ENCODE measurements around the gene SLC49A4.
A peak's percentile ranks its signal among the peaks of the same experiment; 100 is the strongest.

SLC49A4 gene

GRCh38 chr3:122787872-122788271, 7.0 kb upstream of the SLC49A4 start:
- Histone ChIP-seq H3K23ac (ENCODE audit: low read length in 2 of 2) (no peak overlapping the region), H3K4me3 (ENCODE audit: insufficient read depth in 1 of 2, low read depth in 1 of 2, low read length in 2 of 2) (no peak overlapping the region), H3K9me3 (ENCODE audit: control insufficient read depth, low read length) (no peaks in the 10 kb centered on the region), H3K18ac (ENCODE audit: low read depth in 1 of 2, low read length in 2 of 2) (no peak overlapping the region), H2AK5ac (ENCODE audit: low read length, severe bottlenecking) (no peak overlapping the region), H3K14ac (ENCODE audit: low read length in 2 of 2) (no peak overlapping the region), H3K9ac (ENCODE audit: low read length) (no peak overlapping the region), H3K27ac (ENCODE audit: low read length, poor library complexity, severe bottlenecking) (no peak overlapping the region), H3K4ac (ENCODE audit: low read depth in 1 of 2, low read length in 2 of 2) (no peak overlapping the region), H3K79me1 (replicated peaks; ENCODE audit: low read length, poor library complexity, severe bottlenecking) (peaks cover 14% of the 10 kb centered on the region), H2BK120ac (ENCODE audit: low read depth, low read length) (no peak overlapping the region), H3K4me1 (ENCODE audit: control insufficient read depth, insufficient read depth, low read depth, low read length) (no peaks in the 10 kb centered on the region), H3K27me3 (ENCODE audit: control insufficient read depth in 1 of 2, insufficient read depth in 1 of 2, low read length in 2 of 2) (no peaks in the 10 kb centered on the region), H2AFZ (ENCODE audit: low read depth, low read length) (no peak overlapping the region), H4K8ac (ENCODE audit: low read length) (no peak overlapping the region), H3K36me3 (ENCODE audit: control insufficient read depth in 1 of 2, insufficient read depth in 2 of 2, low read depth in 1 of 2, low read length in 2 of 2) (no peaks in the 10 kb centered on the region), H2BK12ac (ENCODE audit: low read length in 2 of 2) (no peak overlapping the region), H4K91ac (ENCODE audit: low read length) (no peak overlapping the region), H3K4me2 (ENCODE audit: low read length, poor library complexity, severe bottlenecking) (no peak overlapping the region), H2BK5ac (ENCODE audit: low read depth, low read length, poor library complexity, severe bottlenecking) (no peak overlapping the region), H2BK15ac (ENCODE audit: low read depth, poor library complexity, severe bottlenecking) (no peak overlapping the region)
- DNase-seq: no peak
- 98% methylated on average over 2 of the region's 2 CpGs for WGBS

GRCh38 chr3:122789585-122790273, 5.1 kb upstream of the SLC49A4 start:
- no peak overlapping the region for H3K4me2 ChIP-seq (ENCODE audit: low read length, poor library complexity, severe bottlenecking)
- H4K91ac ChIP-seq (ENCODE audit: low read length): no peak overlapping the region
- no peak overlapping the region for H3K27ac ChIP-seq (ENCODE audit: low read length, poor library complexity, severe bottlenecking)
- no peak overlapping the region for H4K8ac ChIP-seq (ENCODE audit: low read length)
- H3K14ac ChIP-seq (ENCODE audit: low read length in 2 of 2): no peak overlapping the region
- H2BK12ac ChIP-seq (ENCODE audit: low read length in 2 of 2): no peak overlapping the region
- peaks cover 2% of the 10 kb centered on the region for H3K4me1 ChIP-seq (ENCODE audit: control insufficient read depth, insufficient read depth, low read depth, low read length)
- no peaks in the 10 kb centered on the region for H3K36me3 ChIP-seq (ENCODE audit: control insufficient read depth in 1 of 2, insufficient read depth in 2 of 2, low read depth in 1 of 2, low read length in 2 of 2)
- no peak overlapping the region for H2AFZ ChIP-seq (ENCODE audit: low read depth, low read length)
- no peak overlapping the region for H3K4me3 ChIP-seq (ENCODE audit: insufficient read depth in 1 of 2, low read depth in 1 of 2, low read length in 2 of 2)
- DNase-seq: no peak
- H3K23ac ChIP-seq (ENCODE audit: low read length in 2 of 2): no peak overlapping the region
- WGBS: 97% methylated on average over 11 of the region's 11 CpGs
- H3K9me3 ChIP-seq (ENCODE audit: control insufficient read depth, low read length): no peaks in the 10 kb centered on the region
- peaks cover 17% of the 10 kb centered on the region for H3K79me1 ChIP-seq (replicated peaks; ENCODE audit: low read length, poor library complexity, severe bottlenecking)
- H3K4ac ChIP-seq (ENCODE audit: low read depth in 1 of 2, low read length in 2 of 2): no peak overlapping the region
- no peak overlapping the region for H2BK15ac ChIP-seq (ENCODE audit: low read depth, poor library complexity, severe bottlenecking)
- no peak overlapping the region for H2AK5ac ChIP-seq (ENCODE audit: low read length, severe bottlenecking)
- no peaks in the 10 kb centered on the region for H3K27me3 ChIP-seq (ENCODE audit: control insufficient read depth in 1 of 2, insufficient read depth in 1 of 2, low read length in 2 of 2)
- no peak overlapping the region for H2BK120ac ChIP-seq (ENCODE audit: low read depth, low read length)
- no peak overlapping the region for H2BK5ac ChIP-seq (ENCODE audit: low read depth, low read length, poor library complexity, severe bottlenecking)
- no peak overlapping the region for H3K18ac ChIP-seq (ENCODE audit: low read depth in 1 of 2, low read length in 2 of 2)
- H3K9ac ChIP-seq (ENCODE audit: low read length): no peak overlapping the region

- Histone ChIP-seq H3K9me3 (ENCODE audit: control insufficient read depth, low read length) (no peaks in the 10 kb centered on the region), H4K8ac (ENCODE audit: low read length) (peak within 1 kb of the TSS; percentile 100), H2AK5ac (ENCODE audit: low read length, severe bottlenecking) (no peak within 1 kb of the TSS), H2BK120ac (ENCODE audit: low read depth, low read length) (peak within 1 kb of the TSS; percentile 54), H3K4ac (ENCODE audit: low read depth in 1 of 2, low read length in 2 of 2) (peak within 1 kb of the TSS; percentile 88 to 92), H2BK12ac (ENCODE audit: low read length in 2 of 2) (peak within 1 kb of the TSS; percentile 42 to 100), H3K23ac (ENCODE audit: low read length in 2 of 2) (peak within 1 kb of the TSS in 1 of 2 experiments; percentile 89), H3K18ac (ENCODE audit: low read depth in 1 of 2, low read length in 2 of 2) (peak within 1 kb of the TSS; percentile 87 to 89), H3K27me3 (ENCODE audit: control insufficient read depth in 1 of 2, insufficient read depth in 1 of 2, low read length in 2 of 2) (no peaks in the 10 kb centered on the region), H4K91ac (ENCODE audit: low read length) (peak within 1 kb of the TSS; percentile 57), H2BK5ac (ENCODE audit: low read depth, low read length, poor library complexity, severe bottlenecking) (peak within 1 kb of the TSS; percentile 48), H3K9ac (ENCODE audit: low read length) (peak within 1 kb of the TSS; percentile 97), H3K14ac (ENCODE audit: low read length in 2 of 2) (peak within 1 kb of the TSS in 1 of 2 experiments; percentile 98), H3K27ac (ENCODE audit: low read length, poor library complexity, severe bottlenecking) (peak within 1 kb of the TSS; percentile 89), H3K4me3 (ENCODE audit: insufficient read depth in 1 of 2, low read depth in 1 of 2, low read length in 2 of 2) (peak within 1 kb of the TSS; percentile 90 to 97), H3K4me1 (ENCODE audit: control insufficient read depth, insufficient read depth, low read depth, low read length) (peaks cover 4% of the 10 kb centered on the region), H2BK15ac (ENCODE audit: low read depth, poor library complexity, severe bottlenecking) (peak within 1 kb of the TSS; percentile 73), H2AFZ (ENCODE audit: low read depth, low read length) (peak within 1 kb of the TSS; percentile 98), H3K79me1 (replicated peaks; ENCODE audit: low read length, poor library complexity, severe bottlenecking) (peaks cover 27% of the 10 kb centered on the region), H3K4me2 (ENCODE audit: low read length, poor library complexity, severe bottlenecking) (peak within 1 kb of the TSS; percentile 79), H3K36me3 (ENCODE audit: control insufficient read depth in 1 of 2, insufficient read depth in 2 of 2, low read depth in 1 of 2, low read length in 2 of 2) (no peaks in the 10 kb centered on the region)
- DNase-seq: peak; percentile 96
- WGBS: under 1% methylated on average over 40 of the region's 46 CpGs
These were observed 1.1 kb upstream of the SLC49A4 start, which contains the start of gene HSPBAP1 for GRCh38 chr3:122793568-122794416. HSPBAP1 (minus strand) TSS chr3:122793831; CDS start chr3:122793680, 151 bp downstream.

GRCh38 chr3:122794483-122794778, 438 bp upstream of the SLC49A4 start:
- Histone ChIP-seq H3K4me2 (ENCODE audit: low read length, poor library complexity, severe bottlenecking) (peak overlapping the region; percentile 79), H3K23ac (ENCODE audit: low read length in 2 of 2) (no peak overlapping the region), H2BK15ac (ENCODE audit: low read depth, poor library complexity, severe bottlenecking) (no peak overlapping the region), H3K4me3 (ENCODE audit: insufficient read depth in 1 of 2, low read depth in 1 of 2, low read length in 2 of 2) (peak overlapping the region; percentile 90 to 97), H3K9me3 (ENCODE audit: control insufficient read depth, low read length) (no peaks in the 10 kb centered on the region), H2AK5ac (ENCODE audit: low read length, severe bottlenecking) (no peak overlapping the region), H3K14ac (ENCODE audit: low read length in 2 of 2) (no peak overlapping the region), H2BK12ac (ENCODE audit: low read length in 2 of 2) (peak overlapping the region in 1 of 2 experiments; percentile 42), H3K79me1 (replicated peaks; ENCODE audit: low read length, poor library complexity, severe bottlenecking) (peaks cover 34% of the 10 kb centered on the region), H3K36me3 (ENCODE audit: control insufficient read depth in 1 of 2, insufficient read depth in 2 of 2, low read depth in 1 of 2, low read length in 2 of 2) (no peaks in the 10 kb centered on the region), H3K4me1 (ENCODE audit: control insufficient read depth, insufficient read depth, low read depth, low read length) (peaks cover 4% of the 10 kb centered on the region), H4K91ac (ENCODE audit: low read length) (no peak overlapping the region), H4K8ac (ENCODE audit: low read length) (no peak overlapping the region), H3K18ac (ENCODE audit: low read depth in 1 of 2, low read length in 2 of 2) (peak overlapping the region in 1 of 2 experiments; percentile 66), H3K4ac (ENCODE audit: low read depth in 1 of 2, low read length in 2 of 2) (no peak overlapping the region), H2AFZ (ENCODE audit: low read depth, low read length) (peak overlapping the region; percentile 98), H2BK120ac (ENCODE audit: low read depth, low read length) (no peak overlapping the region), H2BK5ac (ENCODE audit: low read depth, low read length, poor library complexity, severe bottlenecking) (no peak overlapping the region), H3K27ac (ENCODE audit: low read length, poor library complexity, severe bottlenecking) (peak overlapping the region; percentile 89), H3K9ac (ENCODE audit: low read length) (peak overlapping the region; percentile 97), H3K27me3 (ENCODE audit: control insufficient read depth in 1 of 2, insufficient read depth in 1 of 2, low read length in 2 of 2) (no peaks in the 10 kb centered on the region)
- WGBS: 0% methylated on average over 4 of the region's 6 CpGs
- no peak for DNase-seq

Data from mesenchymal stem cell (in vitro differentiated cells and primary cell).